Mesenteric fat pad (tissue), 1 donor: Measurements from ENCODE around the gene FBXO27. TPM values are rescaled to one million over a fixed set of nuclear protein-coding genes. Genes with fewer than 3 reads are reported as not detected.
"Not testable (repeated sequence)": the region's sequence is repeated elsewhere in the genome, so short reads cannot be mapped to it uniquely, and the experiment has no call there.

Experiments used
- DNase-seq: peaks from one replicate; pipeline ENCODE4 v3.0.0-alpha.2; 2020; ENCODE audit warnings: low spot score
- total RNA-seq: library from RNA; stranded (reverse); fragmentation: NEBNext Ultra II Directional; extraction: Animal tissue kit (Norgen Biotek cat#: 25700); gene quantifications from one replicate; pipeline ENCODE4 v1.2.1, GENCODE V29; 2021
- donor health status: DM: yes; HTN: yes; CAD: no.

Gene FBXO27
- total RNA-seq, 1 donor from 2014 or later: 21.7 TPM

DNA sequence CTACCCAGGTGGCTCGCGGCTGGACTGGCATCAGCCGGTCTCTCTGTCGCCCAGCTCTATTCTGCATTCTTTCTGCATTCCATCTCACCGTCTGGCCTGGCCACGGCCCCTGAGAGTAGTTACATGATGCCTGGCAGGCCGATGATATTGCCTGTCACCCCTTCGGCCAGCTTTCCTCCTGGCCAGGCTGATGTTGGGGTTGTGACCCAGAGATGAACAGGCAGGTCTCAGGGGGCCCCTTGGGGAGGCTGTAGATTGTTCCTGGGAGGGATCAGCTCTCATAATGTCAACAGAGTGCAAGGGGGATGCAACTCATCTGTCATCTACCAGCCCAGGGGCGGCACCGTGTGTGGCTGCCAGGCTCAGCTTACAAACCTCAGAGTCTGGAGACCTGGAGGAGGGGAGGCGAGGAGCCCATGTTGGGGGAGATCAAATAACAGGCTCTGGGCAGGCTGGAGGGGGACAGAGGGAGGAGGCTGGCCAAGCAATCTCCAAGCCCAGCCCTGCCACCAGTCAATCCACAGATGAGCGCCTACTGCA, 43.2 kb downstream of the FBXO27 start:
- DNase-seq: no peak

DNA sequence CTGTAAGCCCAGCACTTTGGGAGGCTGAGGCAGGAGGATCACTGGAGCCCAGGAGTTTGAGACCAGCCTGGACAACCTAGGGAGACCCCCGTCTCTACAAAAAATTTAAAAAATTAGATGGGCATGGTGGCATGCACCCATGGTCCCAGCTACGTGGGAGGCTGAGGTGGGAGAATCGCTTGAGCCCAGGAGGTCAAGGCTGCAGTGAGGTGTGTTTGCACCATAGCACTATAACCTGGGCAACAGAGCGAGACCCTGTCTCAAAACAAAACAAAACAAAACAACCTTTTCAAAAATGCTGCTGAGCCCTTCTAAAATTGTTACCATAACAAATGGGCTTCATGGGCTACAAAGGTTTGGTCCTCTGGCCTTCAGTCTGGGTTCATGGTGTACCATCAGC, 43.7 kb downstream of the FBXO27 start:
- not testable (repeated sequence) for DNase-seq

DNA sequence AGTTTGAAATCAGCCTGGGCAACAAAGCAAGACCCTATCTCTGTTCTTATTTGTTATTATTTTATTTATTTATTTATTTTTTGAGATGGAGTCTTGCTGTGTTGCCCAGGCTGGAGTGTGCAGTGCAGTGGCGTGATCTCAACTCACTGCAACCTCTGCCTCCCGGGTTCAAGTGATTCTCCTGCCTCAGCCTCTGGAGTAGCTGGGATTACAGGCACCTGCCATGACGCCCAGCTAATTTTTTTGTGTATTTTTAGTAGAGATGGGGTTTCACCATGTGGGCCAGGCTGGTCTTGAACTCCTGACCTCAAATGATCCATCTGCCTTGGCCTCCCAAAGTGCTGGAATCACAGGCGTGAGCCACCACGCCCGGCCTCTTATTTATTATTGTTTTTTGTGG, 44.6 kb downstream of the FBXO27 start:
- not testable (repeated sequence) for DNase-seq

DNA sequence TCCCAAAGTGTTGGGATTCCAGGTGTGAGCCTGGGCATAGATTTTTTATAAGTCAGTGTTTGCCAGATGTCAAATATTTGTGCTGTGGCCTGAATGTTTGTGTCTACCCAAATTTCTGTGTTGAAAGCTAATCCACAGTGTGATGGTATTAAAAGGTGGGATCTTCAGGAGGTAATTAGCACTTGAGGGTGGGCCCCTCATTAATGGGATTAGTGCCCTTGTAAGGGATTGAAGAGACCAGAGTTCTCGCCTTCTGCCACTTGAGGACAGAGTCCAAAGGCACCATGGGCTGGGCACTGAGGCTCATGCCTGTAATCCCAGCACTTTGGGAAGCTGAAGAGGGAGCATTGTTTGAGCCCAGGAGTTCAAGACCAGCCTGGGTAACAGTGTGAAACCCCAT, 47.1 kb downstream of the FBXO27 start:
- no peak for DNase-seq

DNA sequence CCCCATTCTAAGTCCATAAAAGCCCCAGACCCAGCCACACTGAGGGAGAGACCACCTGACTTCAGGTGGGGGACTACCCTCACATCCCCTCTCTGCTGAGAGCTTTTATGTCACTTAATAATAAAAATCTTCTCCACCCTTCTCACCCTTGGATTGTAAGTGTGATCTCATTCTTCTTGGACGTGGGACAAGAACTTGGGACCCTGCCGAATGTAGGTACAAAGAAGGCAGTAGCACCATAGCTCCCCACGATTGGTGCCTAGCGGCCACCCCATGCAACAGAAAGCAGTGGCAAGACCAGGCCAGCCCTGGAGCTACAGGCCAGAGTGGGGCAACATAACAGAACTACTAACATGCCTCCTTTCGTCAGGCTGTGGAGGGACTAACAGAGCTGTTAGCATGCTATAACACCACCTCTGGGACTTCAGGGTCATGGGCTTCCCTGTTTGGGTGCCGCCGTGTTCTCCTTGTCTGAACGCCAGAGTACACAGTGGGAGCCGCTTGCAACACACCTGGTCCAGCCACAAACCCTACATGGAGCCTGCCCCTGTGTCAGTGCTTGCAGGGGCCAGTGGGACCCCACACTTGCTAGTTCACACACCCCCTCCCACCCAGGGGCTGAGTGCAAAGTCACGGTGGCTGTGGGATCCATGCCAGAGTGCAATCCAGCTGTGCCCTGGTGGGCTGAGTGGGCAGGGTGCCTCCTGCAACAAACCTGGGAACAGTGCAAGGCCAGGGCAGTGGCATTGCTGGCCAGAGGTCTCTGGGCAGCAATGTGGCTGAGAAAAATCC, 51.6 kb downstream of the FBXO27 start:
- no peak for DNase-seq

DNA sequence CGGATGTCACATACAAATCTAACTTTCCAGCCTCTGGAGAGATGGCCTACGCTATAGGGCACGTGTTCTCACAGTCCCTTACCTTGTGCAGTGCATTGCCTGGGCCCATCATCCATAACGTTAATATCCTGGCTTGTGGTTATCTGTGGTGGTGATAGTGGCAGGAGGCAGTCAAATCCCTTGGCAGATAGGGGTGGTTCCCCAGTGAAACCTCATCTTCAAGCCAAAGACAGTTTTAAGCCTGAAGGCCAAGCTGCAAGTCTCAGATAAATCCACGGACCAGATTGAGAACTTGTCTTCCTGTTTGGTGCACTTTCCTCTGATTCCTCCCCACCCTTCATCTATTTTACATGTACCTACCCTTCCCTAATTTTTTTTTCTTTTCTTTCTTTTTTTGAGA, 52.5 kb downstream of the FBXO27 start:
- DNase-seq: no peak

DNA sequence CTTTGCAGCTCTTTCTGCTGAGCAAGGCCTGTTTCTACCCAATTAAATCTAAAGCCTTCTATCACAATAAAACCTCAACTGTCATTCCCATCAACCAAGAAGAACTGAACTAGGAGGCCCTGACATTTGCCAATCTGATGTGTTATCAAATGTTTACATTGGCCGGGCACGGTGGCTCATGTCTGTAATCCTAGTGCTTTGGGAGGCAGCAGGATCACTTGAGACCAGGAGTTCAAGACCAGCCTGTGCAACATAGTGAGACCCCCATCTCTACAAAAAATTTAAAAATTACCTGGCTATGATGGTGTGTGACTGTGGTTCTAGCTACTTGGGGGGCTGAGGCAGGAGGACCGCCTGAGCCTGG, 54.0 kb downstream of the FBXO27 start:
- no peak for DNase-seq

DNA sequence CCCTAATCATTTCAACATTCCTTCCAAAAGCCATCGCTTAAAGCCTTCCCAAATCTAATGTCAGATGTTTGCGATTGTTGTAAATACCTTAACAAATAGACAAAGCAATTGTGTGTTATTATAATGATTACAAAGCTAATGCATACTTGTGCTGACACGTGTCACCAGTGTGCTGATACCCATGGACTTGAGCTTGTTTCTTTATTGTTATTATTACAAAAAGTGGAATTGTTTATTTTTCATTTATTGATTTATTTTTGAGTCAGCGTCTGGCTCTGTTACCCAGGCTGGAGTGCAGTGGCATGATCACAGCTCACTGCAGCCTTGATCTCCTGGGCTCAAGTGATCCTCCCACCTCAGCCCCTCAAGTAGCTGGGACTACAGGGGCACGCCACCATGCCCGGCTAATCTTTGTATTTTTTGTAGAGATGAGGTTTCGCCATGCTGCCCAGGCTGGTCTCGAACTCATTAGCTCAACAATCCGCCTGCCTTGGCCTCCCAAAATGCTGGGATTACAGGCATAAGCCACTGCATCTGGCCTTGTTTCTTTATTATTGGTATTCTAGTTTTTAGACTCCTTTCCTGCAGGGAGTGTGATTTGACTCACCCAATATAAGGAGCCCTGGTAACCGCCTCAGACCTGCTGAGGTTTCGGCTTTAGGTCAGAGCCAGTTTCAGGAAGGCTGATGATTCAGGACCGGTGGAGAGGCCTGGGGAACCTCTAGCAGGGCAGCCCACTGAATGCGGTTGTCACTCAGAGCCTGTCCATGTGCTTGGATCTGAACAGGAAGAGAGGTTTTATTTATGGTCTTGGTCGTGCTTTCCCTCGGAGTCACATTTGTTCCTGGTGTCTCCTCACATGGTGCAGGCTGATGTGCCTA, 54.7 kb downstream of the FBXO27 start:
- no peak for DNase-seq

DNA sequence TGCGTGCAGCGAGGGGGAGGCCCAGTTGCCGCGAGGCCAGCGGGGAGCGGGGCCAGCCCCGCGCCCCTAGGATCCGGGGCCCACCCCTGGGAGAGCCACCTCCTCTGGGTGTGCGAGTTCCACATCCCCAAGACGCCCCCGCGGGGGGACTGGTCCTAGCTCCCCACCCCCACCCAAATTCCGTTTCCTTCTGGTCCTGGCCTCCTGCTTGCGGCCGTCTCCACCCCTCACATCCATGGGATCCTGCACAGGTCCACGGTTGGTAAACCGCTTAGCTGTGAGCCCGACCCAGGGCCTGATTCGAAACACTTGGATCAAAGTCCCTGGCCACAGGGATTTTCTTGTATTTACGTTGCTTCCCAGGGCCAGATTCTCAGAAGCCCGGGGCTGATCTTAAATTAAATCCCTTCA, 56.5 kb downstream of the FBXO27 start:
- DNase-seq: no peak

DNA sequence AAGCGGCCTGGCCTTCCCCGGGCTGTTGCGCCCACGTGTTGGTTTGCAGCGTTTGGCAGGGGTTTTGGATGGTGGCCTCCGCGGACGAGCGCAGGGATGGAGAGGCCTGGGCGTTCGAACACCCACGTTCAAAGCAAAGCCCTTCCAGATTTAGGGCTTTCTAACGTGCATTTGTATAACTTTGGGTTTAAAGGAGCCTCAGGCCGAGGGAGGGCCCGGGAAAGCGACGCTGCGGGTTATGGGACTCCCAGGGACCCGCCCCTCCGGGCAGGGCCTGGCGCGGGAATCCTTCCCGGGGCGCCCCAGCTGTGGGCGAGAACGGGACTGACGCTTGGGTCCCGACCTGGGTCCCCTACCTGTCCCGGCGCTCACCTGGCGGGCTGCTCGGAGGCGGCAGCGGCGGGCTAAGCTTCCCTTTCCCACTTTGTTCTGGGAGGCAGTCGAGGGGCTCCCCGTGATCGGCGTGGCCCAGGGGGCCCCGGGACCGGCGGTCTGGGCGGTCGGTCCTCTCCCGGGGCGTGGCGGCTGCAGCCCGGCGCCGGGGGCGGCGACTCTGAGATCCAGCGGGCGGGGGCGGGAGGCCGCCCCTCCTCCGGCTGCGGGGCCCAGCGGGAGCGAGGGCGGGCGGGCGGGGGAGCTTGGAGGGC, 57.0 kb downstream of the FBXO27 start, which contains the start of gene FBXO17:
FBXO17 (minus strand) TSS at position 529 of the 647 bp plus-strand sequence. CDS start 25,423 bp downstream, outside the sequence.
- peak; percentile 89 for DNase-seq

DNA sequence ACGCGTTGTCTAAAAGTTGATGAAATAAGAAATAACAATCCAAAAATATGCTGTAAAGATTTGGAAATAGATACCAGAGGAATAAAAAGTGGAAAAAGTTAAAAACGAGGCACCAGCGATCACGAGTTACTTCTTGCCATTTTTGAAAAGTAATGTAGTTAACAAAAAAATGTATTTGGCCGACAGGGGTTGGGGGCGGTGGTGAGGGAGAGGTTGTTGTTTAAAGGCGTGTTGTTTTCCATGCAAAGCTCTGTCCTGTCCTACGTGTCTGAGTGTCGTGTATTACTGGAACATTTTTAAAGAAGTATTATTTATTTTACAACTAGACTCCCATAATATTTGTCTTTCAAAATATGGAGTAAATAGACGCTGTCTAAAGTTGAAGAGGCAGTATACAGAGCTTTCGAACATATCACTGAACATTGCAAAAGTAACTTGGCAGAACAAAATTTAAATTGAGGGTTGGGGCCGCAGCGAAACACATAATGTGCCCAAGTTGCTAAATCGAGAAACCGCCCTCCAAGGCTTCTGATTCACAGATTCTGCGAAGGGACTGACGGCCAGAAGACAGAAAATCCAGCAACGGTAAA, 57.6 kb downstream of the FBXO27 start:
- no peak for DNase-seq

Other genes starting within 250 kb of the FBXO27 start
- gene LGALS7B, start 243.3 kb downstream of the FBXO27 start, total RNA-seq: not detected
- gene LGALS4, start 219.6 kb downstream of the FBXO27 start, total RNA-seq: 3.5 TPM
- 302 TPM for gene ECH1, start 200.8 kb downstream of the FBXO27 start, total RNA-seq
- gene HNRNPL, start 182.6 kb downstream of the FBXO27 start, total RNA-seq: 231 TPM
- 8.9 TPM for gene RINL, start 154.3 kb downstream of the FBXO27 start, total RNA-seq
- gene SIRT2, start 132.9 kb downstream of the FBXO27 start, total RNA-seq: 60.2 TPM
- 24.2 TPM for gene NFKBIB, start 132.6 kb downstream of the FBXO27 start, total RNA-seq
- gene CCER2, start 120.4 kb downstream of the FBXO27 start, total RNA-seq: not detected
- gene SARS2, start 101.8 kb downstream of the FBXO27 start, total RNA-seq: 14.0 TPM
- gene MRPS12, start 101.6 kb downstream of the FBXO27 start, total RNA-seq: 38.6 TPM
- 28.4 TPM for gene FBXO17, start 56.8 kb downstream of the FBXO27 start, total RNA-seq
- gene ACP7, start 51.8 kb upstream of the FBXO27 start, total RNA-seq: not detected
- 18.0 TPM for gene PAK4, start 93.2 kb upstream of the FBXO27 start, total RNA-seq
- not detected for gene NCCRP1, start 164.4 kb upstream of the FBXO27 start, total RNA-seq
- gene SYCN, start 171.7 kb upstream of the FBXO27 start, total RNA-seq: not detected
- not detected for gene IFNL3, start 212.5 kb upstream of the FBXO27 start, total RNA-seq
- gene IFNL4, start 216.3 kb upstream of the FBXO27 start, total RNA-seq: not detected
- not detected for gene IFNL2, start 235.8 kb upstream of the FBXO27 start, total RNA-seq